Rectal smooth muscle tissue (tissue), 1 donor: ENCODE measurements around the gene MYLK.

Experiments
- H3K27ac ChIP-seq: one replicate; pipeline ENCODE4 v1.7.0; 2013; ENCODE audit warnings: low read depth, low read length, inconsistent platforms
- H3K27me3 ChIP-seq: one replicate; pipeline ENCODE4 v1.7.0; 2013; ENCODE audit warnings: low read length; ENCODE audit not compliant: control insufficient read depth, insufficient read depth
- H3K36me3 ChIP-seq: one replicate; pipeline ENCODE4 v1.7.0; 2013; ENCODE audit warnings: low read length; ENCODE audit not compliant: control insufficient read depth, insufficient read depth
- H3K4me1 ChIP-seq: one replicate; pipeline ENCODE4 v1.7.0; 2013; ENCODE audit warnings: low read length; ENCODE audit not compliant: control insufficient read depth, insufficient read depth
- H3K4me3 ChIP-seq: one replicate; pipeline ENCODE4 v1.7.0; 2013; ENCODE audit warnings: low read length
- H3K9ac ChIP-seq: one replicate; pipeline ENCODE4 v1.7.0; 2013; ENCODE audit warnings: low read length

The MYLK gene

GRCh38 chr3:123774474-123774873 is 109.7 kb downstream of the MYLK start:
- no peak overlapping the region for H3K9ac ChIP-seq
- H3K27me3 ChIP-seq, result no peaks in the 10 kb centered on the region
- peak overlapping the region; percentile 11 for H3K27ac ChIP-seq
- H3K4me1 ChIP-seq, result peaks cover 14% of the 10 kb centered on the region
- H3K4me3 ChIP-seq, result no peak overlapping the region
- no peaks in the 10 kb centered on the region for H3K36me3 ChIP-seq

- Histone ChIP-seq H3K4me1 (peaks cover 10% of the 10 kb centered on the region), H3K4me3 (no peak overlapping the region), H3K9ac (no peak overlapping the region), H3K27ac (peak overlapping the region; percentile 11), H3K27me3 (no peaks in the 10 kb centered on the region), H3K36me3 (no peaks in the 10 kb centered on the region)
Measured at GRCh38 chr3:123773681-123774431, 110.3 kb downstream of the MYLK start.

- Histone ChIP-seq H3K4me3 (no peak overlapping the region), H3K27me3 (no peaks in the 10 kb centered on the region), H3K9ac (no peak overlapping the region), H3K36me3 (no peaks in the 10 kb centered on the region), H3K4me1 (peaks cover 6% of the 10 kb centered on the region), H3K27ac (no peak overlapping the region)
Measured at GRCh38 chr3:123769356-123769743, 114.8 kb downstream of the MYLK start.

- Histone ChIP-seq H3K27ac (no peak overlapping the region), H3K4me1 (peaks cover 4% of the 10 kb centered on the region), H3K4me3 (no peak overlapping the region), H3K9ac (no peak overlapping the region), H3K36me3 (no peaks in the 10 kb centered on the region), H3K27me3 (no peaks in the 10 kb centered on the region)
Measured at GRCh38 chr3:123768480-123769355, 115.4 kb downstream of the MYLK start.

GRCh38 chr3:123767564-123768292 is 116.4 kb downstream of the MYLK start:
- no peaks in the 10 kb centered on the region for H3K27me3 ChIP-seq
- H3K4me3 ChIP-seq, result no peak overlapping the region
- no peak overlapping the region for H3K27ac ChIP-seq
- H3K36me3 ChIP-seq, result no peaks in the 10 kb centered on the region
- no peak overlapping the region for H3K9ac ChIP-seq
- H3K4me1 ChIP-seq, result no peaks in the 10 kb centered on the region

GRCh38 chr3:123767009-123767372 is 117.1 kb downstream of the MYLK start:
- Histone ChIP-seq H3K27me3 (no peaks in the 10 kb centered on the region), H3K27ac (no peak overlapping the region), H3K4me1 (no peaks in the 10 kb centered on the region), H3K9ac (no peak overlapping the region), H3K4me3 (no peak overlapping the region), H3K36me3 (no peaks in the 10 kb centered on the region)

- Histone ChIP-seq H3K27ac (no peak overlapping the region), H3K9ac (no peak overlapping the region), H3K4me1 (no peaks in the 10 kb centered on the region), H3K4me3 (no peak overlapping the region), H3K27me3 (no peaks in the 10 kb centered on the region), H3K36me3 (no peaks in the 10 kb centered on the region)
Measured at GRCh38 chr3:123766193-123767008, 117.7 kb downstream of the MYLK start.

GRCh38 chr3:123765475-123766128 is 118.5 kb downstream of the MYLK start:
- no peaks in the 10 kb centered on the region for H3K36me3 ChIP-seq
- H3K9ac ChIP-seq, result no peak overlapping the region
- H3K27ac ChIP-seq, result no peak overlapping the region
- no peaks in the 10 kb centered on the region for H3K4me1 ChIP-seq
- H3K27me3 ChIP-seq, result no peaks in the 10 kb centered on the region
- no peak overlapping the region for H3K4me3 ChIP-seq

- no peaks in the 10 kb centered on the region for H3K27me3 ChIP-seq
- no peak overlapping the region for H3K27ac ChIP-seq
- H3K4me3 ChIP-seq, result no peak overlapping the region
- no peak overlapping the region for H3K9ac ChIP-seq
- no peaks in the 10 kb centered on the region for H3K36me3 ChIP-seq
- H3K4me1 ChIP-seq, result no peaks in the 10 kb centered on the region
Measured at GRCh38 chr3:123764647-123765046, 119.5 kb downstream of the MYLK start.

GRCh38 chr3:123762805-123763204 is 121.3 kb downstream of the MYLK start:
- no peaks in the 10 kb centered on the region for H3K36me3 ChIP-seq
- H3K27ac ChIP-seq, result no peak overlapping the region
- no peak overlapping the region for H3K9ac ChIP-seq
- no peak overlapping the region for H3K4me3 ChIP-seq
- no peaks in the 10 kb centered on the region for H3K4me1 ChIP-seq
- no peaks in the 10 kb centered on the region for H3K27me3 ChIP-seq

GRCh38 chr3:123760817-123761216 is 123.3 kb downstream of the MYLK start:
- Histone ChIP-seq H3K27me3 (no peaks in the 10 kb centered on the region), H3K4me3 (no peak overlapping the region), H3K9ac (no peak overlapping the region), H3K36me3 (no peaks in the 10 kb centered on the region), H3K4me1 (peaks cover 5% of the 10 kb centered on the region), H3K27ac (no peak overlapping the region)
